ENCODE results near the gene PP2D1.
"Not testable (repeated sequence)": the region's sequence is repeated elsewhere in the genome, so short reads cannot be mapped to it uniquely, and the experiment has no call there.

Gene PP2D1

DNA sequence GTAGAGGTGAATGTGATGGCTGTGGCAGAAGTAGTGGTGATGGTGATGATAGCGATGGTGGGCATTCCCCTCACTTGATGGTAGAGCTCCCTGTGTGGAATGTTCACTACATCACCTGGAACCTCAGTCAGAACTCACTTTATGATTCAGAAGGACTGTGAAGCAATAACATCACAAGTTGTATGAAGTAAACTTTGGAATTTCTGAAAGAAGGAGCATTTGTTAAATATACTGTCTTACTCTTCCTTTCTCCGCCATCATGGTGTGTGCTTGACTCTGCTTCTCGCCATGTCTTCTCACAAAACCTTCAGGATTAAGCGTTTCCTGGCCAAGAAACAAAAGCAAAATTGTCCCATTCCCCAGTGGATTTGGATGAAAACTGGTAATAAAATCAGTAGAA lies at the start of gene PP2D1:
TSS of gene PP2D1 (minus strand) at position 101 of the 400 bp plus-strand sequence. CDS start 192 bp downstream, outside the sequence.
- Histone ChIP-seq H3K4me3 (no peak within 1 kb of the TSS), H3K27ac (no peak within 1 kb of the TSS)

DNA sequence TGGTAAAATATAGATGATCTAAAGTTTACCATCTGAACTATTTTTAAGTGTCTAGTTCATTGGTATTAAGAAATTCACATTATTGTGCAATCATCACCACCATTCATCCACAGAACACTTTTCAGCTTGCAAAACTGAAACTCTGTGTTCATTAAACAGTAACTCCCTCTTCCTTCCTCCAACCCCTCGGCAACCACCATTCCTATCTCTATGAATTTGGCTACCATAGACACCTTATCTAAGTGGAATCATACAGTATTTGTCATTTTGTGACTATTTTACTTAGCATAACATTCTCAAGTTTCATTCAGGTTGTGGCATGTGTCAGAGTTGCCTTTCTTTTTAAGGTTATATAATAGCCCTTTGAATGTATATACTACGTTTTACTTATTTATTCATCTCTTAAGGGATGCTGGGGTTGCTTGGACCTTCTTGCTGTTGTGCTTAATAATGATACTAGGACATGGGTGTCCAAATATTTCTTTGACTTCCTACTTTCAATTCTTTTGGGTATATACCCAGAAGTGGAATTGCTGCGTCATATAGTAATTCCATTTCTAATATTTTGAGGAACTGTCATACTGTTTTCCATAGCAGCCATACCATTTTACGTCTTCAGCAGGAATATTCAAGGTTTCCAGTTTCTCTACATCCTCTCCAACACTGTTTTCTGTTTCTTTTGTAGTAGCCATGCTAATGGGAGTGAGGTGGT lies 49.1 kb upstream of the PP2D1 start:
- H3K27ac ChIP-seq = peak overlapping the region in 14 of 21 experiments; percentile 4 to 74 (median 38)
- H3K4me3 ChIP-seq = no peak overlapping the region

- Histone ChIP-seq H3K4me3 (no peak overlapping the region), H3K27ac (peak overlapping the region in 2 of 21 experiments; percentile 35 to 65)
These were observed 47.9 kb upstream of the PP2D1 start for GRCh38 chr3:20059929-20060328.

GRCh38 chr3:20057612-20058180 lies 45.6 kb upstream of the PP2D1 start:
- H3K27ac ChIP-seq = peak overlapping the region in 20 of 21 experiments; percentile 7 to 86 (median 70)

GRCh38 chr3:20056725-20057611 lies 44.9 kb upstream of the PP2D1 start:
- no peak overlapping the region for H3K4me3 ChIP-seq
- H3K27ac ChIP-seq = peak overlapping the region in 20 of 21 experiments; percentile 37 to 86 (median 70)

More at GRCh38 chr3:20057612-20058180, 45.6 kb upstream of the PP2D1 start:
- H3K4me3 ChIP-seq = no peak overlapping the region

- Histone ChIP-seq H3K27ac (peak overlapping the region in 13 of 21 experiments; percentile 50 to 86 (median 70)), H3K4me3 (no peak overlapping the region)
These were observed 43.8 kb upstream of the PP2D1 start for GRCh38 chr3:20055842-20056241.

DNA sequence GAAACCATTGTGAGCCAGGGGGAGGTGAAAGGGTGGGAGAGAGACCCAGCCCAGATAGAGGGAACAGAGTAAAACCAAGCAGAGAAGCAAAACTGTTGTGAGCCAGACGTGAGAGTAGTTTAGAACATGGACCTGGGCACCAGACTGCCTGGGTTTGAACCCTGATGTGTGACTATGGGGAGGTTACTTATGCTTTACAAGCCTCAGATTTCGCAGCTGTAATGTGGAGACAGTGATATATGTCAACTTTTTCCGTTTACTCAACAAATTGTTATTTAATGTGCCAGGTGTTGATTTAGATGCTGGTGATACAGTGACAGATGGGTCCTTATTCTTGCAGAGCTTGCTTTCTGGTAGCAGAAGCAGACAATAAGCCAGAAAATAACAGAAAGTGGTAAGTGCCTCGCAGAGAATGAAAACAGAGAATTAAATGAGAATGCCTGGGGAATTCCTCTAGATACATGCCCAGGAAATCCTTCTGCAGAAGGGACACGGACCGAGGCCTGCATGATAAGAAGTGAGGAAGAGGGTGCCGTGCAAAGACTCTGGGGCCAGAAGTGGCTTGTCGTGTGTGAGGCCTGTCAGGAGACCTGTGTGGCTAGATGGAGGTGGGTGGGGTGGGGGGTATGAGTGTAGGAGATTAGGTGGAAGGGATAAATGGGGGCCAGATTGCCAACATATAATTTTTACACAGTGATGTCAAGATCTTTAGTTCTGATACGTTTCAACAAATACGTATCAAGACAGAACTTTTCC lies 43.1 kb upstream of the PP2D1 start:
- Histone ChIP-seq H3K4me3 (no peak overlapping the region), H3K27ac (peak overlapping the region in 17 of 21 experiments; percentile 25 to 82 (median 66))

DNA sequence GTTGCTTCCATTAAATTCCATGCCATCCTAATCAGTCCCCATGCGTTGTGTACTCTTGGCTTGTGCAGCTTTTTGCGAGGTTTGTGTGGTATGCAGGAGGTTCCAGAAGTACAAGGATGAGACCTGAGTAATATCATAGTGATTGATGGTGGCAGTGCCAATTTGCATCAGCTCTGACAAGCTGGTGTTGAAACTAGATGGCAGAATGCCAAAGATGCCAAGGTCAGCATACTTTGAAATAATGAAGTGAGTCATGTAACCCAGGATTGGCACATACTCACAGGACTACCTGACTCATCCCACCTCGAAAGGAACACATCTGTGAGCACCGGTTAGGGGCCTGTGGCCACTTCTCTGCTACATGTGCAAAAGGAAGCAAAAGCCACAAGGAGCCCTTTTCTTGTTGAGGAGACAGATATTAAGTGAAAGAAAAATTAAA lies 42.5 kb upstream of the PP2D1 start:
- Histone ChIP-seq H3K27ac (peak overlapping the region in 17 of 21 experiments; percentile 25 to 82 (median 66)), H3K4me3 (no peak overlapping the region)

DNA sequence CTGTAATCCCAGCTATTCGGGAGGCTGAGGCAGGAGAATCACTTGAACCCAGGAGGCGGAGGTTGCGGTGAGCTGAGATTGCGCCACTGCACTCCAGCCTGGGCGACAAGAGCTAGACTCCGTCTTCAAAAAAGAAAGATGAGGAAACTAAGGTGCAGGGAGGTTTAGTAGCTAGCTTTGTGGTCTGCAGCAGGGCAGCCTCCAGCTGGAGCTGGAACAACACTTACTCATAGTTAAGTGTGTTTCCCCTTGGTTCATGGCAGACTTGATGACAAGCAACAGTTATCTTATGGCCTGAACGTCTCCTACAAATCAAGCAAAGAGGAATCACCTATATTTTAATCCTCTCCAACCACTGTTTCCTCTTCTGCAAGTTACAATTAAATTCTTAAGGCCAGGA lies 40.8 kb upstream of the PP2D1 start:
- H3K27ac ChIP-seq = no peak overlapping the region

GRCh38 chr3:20051123-20051806 lies 39.2 kb upstream of the PP2D1 start:
- Histone ChIP-seq H3K4me3 (no peak overlapping the region), H3K27ac (peak overlapping the region in 1 of 21 experiments; percentile 21)

More for the DNA sequence above, 40.8 kb upstream of the PP2D1 start:
- no peak overlapping the region for H3K4me3 ChIP-seq

DNA sequence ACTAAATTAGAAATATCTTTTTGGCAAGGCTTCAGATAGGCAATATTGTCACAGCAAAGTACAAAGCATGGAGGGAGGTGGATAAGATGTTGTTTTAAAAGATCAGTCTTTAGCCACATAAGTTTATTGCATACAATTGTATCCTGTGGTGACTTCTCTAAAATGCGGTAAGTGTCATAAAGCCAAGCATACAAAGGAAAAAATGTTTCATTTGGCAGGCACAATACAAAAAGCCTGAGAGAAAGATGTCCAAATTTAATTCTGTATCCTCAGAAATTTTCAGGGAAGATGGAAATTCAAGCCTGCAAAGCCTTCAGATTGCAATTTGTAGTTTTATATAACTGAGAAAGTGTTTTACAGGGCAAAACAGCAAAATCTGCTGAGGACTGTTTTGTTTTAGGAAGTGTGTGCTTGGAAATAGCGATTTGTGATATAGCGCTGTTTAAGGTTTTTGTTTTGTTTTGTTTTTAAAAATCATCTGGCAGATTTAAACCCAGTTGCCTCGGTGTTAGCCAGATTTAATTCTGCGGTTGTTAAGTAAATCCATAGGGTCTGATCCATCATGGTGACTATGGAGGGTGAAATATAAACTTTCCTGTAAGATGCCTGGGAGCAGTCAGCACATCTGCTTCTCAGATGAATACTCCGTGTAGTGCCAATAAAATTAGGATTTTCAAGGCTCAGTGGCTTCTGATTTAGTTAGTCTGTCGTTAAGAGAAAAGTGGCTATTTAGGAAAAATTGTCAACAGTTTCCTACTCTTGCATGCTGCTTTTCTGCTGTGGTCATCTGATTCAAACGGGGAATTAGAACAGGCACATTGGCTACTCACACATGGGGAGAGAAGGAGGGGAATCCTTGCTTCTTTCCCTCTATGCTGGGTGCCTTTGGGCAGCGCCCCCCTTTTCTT lies 36.2 kb upstream of the PP2D1 start:
- Histone ChIP-seq H3K4me3 (peak overlapping the region in 1 of 7 experiments; percentile 5), H3K27ac (peak overlapping the region in 18 of 21 experiments; percentile 1 to 64 (median 24))

DNA sequence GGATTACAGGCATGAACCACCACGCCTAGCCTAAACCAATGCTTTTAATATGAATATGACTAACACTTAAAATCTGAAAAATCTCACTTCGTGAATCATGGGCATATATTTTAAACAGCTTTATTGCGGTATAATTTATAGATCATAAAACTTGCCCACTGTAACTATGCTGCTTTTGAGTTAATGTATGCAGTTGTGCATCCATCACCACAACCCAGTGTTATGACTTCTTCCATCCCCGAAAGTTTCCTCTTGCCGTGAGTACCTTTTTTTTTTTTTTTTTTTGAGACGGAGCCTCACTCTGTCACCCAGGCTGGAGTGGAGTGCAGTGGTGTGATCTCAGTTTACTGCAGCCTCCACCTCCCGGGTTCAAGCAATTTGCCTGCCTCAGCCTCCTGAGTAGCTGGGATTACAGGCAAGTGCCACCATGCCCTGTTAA lies 35.3 kb upstream of the PP2D1 start:
- H3K4me3 ChIP-seq = no peak overlapping the region
- H3K27ac ChIP-seq = peak overlapping the region in 9 of 21 experiments; percentile 4 to 64 (median 22)

DNA sequence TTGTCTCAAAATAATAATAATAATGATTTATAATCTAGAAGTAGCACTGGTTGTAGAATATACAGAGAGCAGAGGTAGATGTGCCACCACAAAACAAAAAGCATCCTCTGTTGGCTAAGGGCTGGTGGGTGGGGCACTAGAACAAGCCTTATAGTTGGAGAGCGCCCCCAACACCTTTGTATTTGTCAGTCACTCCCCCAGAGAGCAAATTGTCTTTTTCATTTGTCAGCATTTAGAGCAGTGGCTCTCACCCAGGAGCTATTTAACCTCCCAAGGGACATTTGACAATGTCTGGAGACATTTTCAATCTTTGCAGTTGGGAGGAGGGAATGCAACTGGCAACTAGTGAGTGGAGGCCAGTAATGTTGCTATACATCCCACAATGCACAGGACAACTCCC lies 34.5 kb upstream of the PP2D1 start:
- Histone ChIP-seq H3K4me3 (no peak overlapping the region), H3K27ac (peak overlapping the region in 1 of 21 experiments; percentile 37)

DNA sequence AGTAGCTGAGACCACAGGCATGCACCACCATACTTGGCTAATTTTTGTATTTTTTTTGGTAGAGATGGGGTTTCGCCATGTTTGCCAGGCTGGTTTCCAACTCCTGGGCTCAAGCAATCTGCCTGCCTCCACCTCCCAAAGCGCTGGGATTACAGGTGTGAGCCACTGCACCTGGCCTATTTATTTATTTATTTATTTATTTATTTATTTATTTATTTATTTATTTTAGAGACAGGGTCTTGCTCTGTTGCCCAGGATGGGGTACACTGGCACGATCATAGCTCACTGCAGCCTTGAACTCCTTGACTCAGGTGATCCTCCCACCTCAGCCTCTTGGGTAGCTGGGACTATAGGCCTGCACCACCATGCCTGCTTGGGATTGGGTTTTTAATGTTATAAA lies 33.1 kb upstream of the PP2D1 start:
- not testable (repeated sequence) for H3K4me3 ChIP-seq
- peak overlapping the region in 2 of 21 experiments; percentile 19 to 95 for H3K27ac ChIP-seq

DNA sequence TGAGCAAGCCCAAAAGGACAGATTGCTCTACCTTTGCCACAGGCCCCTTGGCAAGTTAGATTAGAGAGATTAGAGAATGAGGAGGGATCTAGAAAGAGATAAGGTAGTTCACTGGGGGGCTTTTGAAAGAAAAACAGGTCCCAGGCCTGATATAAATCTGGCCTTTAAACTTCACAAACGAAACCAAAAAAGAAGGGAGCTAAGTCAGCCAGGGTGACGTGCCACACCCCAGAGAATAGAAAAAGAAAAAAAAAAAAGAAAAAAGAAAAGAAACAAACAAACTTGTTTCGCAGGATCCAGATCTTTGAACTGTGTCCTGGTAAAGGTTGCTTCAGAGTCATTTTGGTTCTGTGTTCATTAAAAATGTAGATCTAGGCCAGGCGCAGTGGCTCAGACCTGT lies 31.8 kb upstream of the PP2D1 start:
- H3K27ac ChIP-seq = peak overlapping the region in 19 of 21 experiments; percentile 12 to 97 (median 76)
- H3K4me3 ChIP-seq = peak overlapping the region in 2 of 7 experiments; percentile 10 to 19

GRCh38 chr3:20043396-20043795 lies 31.3 kb upstream of the PP2D1 start:
- peak overlapping the region in 2 of 7 experiments; percentile 10 to 19 for H3K4me3 ChIP-seq

DNA sequence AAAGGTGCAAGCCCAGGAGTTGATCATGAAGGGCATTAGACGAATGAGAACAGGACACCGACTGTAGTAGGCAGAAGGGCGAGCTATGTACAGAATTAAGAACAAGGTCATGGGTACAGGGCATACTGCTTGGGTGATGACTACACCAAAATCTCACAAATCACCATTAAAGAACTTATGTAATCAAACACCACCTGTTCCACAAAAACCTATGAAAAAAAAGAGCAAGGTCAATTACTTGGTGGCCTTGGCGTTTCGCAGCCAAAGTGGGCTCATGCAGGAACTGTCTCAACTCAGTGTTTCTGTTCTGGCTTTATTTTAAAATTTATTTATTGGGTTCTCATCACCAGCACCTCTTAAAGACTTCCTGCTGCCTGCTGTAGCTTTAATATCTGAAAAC lies 30.3 kb upstream of the PP2D1 start:
- Histone ChIP-seq H3K4me3 (no peak overlapping the region), H3K27ac (peak overlapping the region in 16 of 21 experiments; percentile 25 to 98 (median 90))

More at GRCh38 chr3:20043396-20043795, 31.3 kb upstream of the PP2D1 start:
- peak overlapping the region in 19 of 21 experiments; percentile 12 to 97 (median 76) for H3K27ac ChIP-seq

Data from skin epidermis (tissue), 12 donors.